ENCODE measurements around the gene ENAM. TPM values are rescaled to one million over a fixed set of nuclear protein-coding genes. Genes with fewer than 3 reads are reported as not detected.

The ENAM gene
- total and polyA plus RNA-seq, 2 of the 8 experiments (the other 6 are each of a cell fraction or from before 2014, with no cell fraction given), result not detected

- no peak for TF ChIP-seq ATF2 (IDR thresholded peaks at IDR 0.05; ENCODE audit: low read length)
- no peak for TF ChIP-seq E2F6 (IDR thresholded peaks at IDR 0.05)
- no peak for TF ChIP-seq BCL11A (IDR thresholded peaks at IDR 0.05; ENCODE audit: low read depth in 2 of 2, low read length in 2 of 2)
- TF ChIP-seq JUN (IDR thresholded peaks at IDR 0.05; ENCODE audit: low read depth, low read length), result no peak
- TF ChIP-seq ATF3 (IDR thresholded peaks at IDR 0.05; ENCODE audit: insufficient read depth, low read depth, low read length), result no peak
- no peak for TF ChIP-seq JUND (IDR thresholded peaks at IDR 0.05; ENCODE audit: low read length)
- TF ChIP-seq GTF2F1 (IDR thresholded peaks at IDR 0.05; ENCODE audit: borderline replicate concordance, low read depth, low read length), result no peak
- TF ChIP-seq ASH2L (IDR thresholded peaks at IDR 0.05; ENCODE audit: low read length), result no peak
- TF ChIP-seq KDM1A (IDR thresholded peaks at IDR 0.05; ENCODE audit: borderline replicate concordance, low read length), result no peak
Observed at GRCh38 chr4:70629469-70630090, 1.0 kb downstream of the ENAM start (continued).

Measured in H1 (cell line).